ENCODE data around the gene UBE2J2.

UBE2J2 gene

DNA sequence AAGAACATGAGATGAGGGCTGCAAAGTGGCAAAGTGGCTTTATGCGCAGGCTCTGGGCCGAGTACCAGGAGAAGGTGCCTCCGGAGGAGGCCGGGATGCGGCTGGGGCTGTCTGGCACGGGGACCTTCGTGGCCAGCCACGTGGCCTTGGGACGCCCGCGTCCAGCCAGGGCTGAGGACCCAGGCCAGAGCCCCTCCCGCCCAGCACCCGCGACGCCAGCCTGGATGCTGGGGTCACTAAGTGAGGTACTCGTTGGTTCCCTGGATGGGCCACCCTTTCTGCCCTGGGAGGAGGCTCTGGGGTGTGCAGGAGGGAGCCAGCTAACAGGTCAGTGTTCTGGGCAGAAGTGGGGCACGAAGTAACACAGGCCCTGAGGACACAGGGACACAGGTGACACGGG is 19.2 kb upstream of the UBE2J2 start:
- no peak overlapping the region for H3K4me3 ChIP-seq (ENCODE audit: low read depth in 1 of 2, low read length in 2 of 2)
- no peak for DNase-seq
- no peak overlapping the region for H3K27ac ChIP-seq (ENCODE audit: low read length)
- H3K79me2 ChIP-seq (ENCODE audit: insufficient read depth, low read length), result no peaks in the 10 kb centered on the region
- no peak overlapping the region for H3K9ac ChIP-seq (ENCODE audit: low read depth, low read length)
- H3K27me3 ChIP-seq (ENCODE audit: insufficient read depth, low read length, poor library complexity), result no peaks in the 10 kb centered on the region
- no peak overlapping the region for H3K4me2 ChIP-seq (ENCODE audit: insufficient read depth, low read length)
- peaks cover 11% of the 10 kb centered on the region for H4K20me1 ChIP-seq (ENCODE audit: insufficient read depth, low read length)
- no peaks in the 10 kb centered on the region for H3K9me3 ChIP-seq (ENCODE audit: insufficient read depth, low read length, severe bottlenecking)
- no peak for ATAC-seq (ENCODE audit: insufficient read depth, low read depth)
- H3K36me3 ChIP-seq (ENCODE audit: insufficient read depth, low read length), result peaks cover 10% of the 10 kb centered on the region; the same call in 1 of the 2 replicates
- no peak for TF ChIP-seq EZH2 (IDR thresholded peaks at IDR 0.05; ENCODE audit: borderline replicate concordance, low read depth, low read length, severe bottlenecking)
- no peak for TF ChIP-seq CTCF (IDR thresholded peaks at IDR 0.05; ENCODE audit: borderline replicate concordance, extremely low read depth, low read length, poor library complexity, severe bottlenecking)
- no peak overlapping the region for H2AFZ ChIP-seq (ENCODE audit: low read depth, low read length)
- no peaks in the 10 kb centered on the region for H3K4me1 ChIP-seq (ENCODE audit: insufficient read depth, low read length)

DNA sequence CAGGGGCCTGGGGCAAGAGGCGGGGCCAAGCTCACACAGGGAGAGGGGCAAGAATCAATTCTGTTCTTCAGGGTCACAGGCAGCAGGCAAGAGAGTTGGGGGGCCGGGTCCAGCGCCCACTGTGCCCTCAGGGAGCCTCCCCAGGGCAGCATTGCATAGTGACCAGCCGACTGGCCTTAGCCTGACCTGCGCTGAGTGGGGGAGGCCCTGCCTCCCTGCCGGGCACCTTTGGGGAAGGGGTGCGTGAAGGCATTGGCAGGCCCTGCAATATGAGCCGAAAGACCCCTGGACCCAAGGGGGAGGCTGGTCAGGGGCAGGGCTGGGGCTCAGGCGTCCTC is 18.8 kb upstream of the UBE2J2 start:
- Histone ChIP-seq H3K27ac (ENCODE audit: low read length) (no peak overlapping the region), H3K79me2 (ENCODE audit: insufficient read depth, low read length) (no peaks in the 10 kb centered on the region), H3K9me3 (ENCODE audit: insufficient read depth, low read length, severe bottlenecking) (no peaks in the 10 kb centered on the region), H3K36me3 (ENCODE audit: insufficient read depth, low read length) (peaks cover 8% of the 10 kb centered on the region; the same call in 1 of the 2 replicates), H3K4me3 (ENCODE audit: low read depth in 1 of 2, low read length in 2 of 2) (no peak overlapping the region), H3K9ac (ENCODE audit: low read depth, low read length) (no peak overlapping the region), H3K27me3 (ENCODE audit: insufficient read depth, low read length, poor library complexity) (no peaks in the 10 kb centered on the region), H4K20me1 (ENCODE audit: insufficient read depth, low read length) (peaks cover 8% of the 10 kb centered on the region), H3K4me2 (ENCODE audit: insufficient read depth, low read length) (no peak overlapping the region), H2AFZ (ENCODE audit: low read depth, low read length) (no peak overlapping the region), H3K4me1 (ENCODE audit: insufficient read depth, low read length) (no peaks in the 10 kb centered on the region)
- ATAC-seq (ENCODE audit: insufficient read depth, low read depth) (peak; percentile 8; the same call in 1 of the 3 replicates), DNase-seq (no peak)
- no peak for TF ChIP-seq CTCF (IDR thresholded peaks at IDR 0.05; ENCODE audit: borderline replicate concordance, extremely low read depth, low read length, poor library complexity, severe bottlenecking)
- no peak for TF ChIP-seq EZH2 (IDR thresholded peaks at IDR 0.05; ENCODE audit: borderline replicate concordance, low read depth, low read length, severe bottlenecking)

DNA sequence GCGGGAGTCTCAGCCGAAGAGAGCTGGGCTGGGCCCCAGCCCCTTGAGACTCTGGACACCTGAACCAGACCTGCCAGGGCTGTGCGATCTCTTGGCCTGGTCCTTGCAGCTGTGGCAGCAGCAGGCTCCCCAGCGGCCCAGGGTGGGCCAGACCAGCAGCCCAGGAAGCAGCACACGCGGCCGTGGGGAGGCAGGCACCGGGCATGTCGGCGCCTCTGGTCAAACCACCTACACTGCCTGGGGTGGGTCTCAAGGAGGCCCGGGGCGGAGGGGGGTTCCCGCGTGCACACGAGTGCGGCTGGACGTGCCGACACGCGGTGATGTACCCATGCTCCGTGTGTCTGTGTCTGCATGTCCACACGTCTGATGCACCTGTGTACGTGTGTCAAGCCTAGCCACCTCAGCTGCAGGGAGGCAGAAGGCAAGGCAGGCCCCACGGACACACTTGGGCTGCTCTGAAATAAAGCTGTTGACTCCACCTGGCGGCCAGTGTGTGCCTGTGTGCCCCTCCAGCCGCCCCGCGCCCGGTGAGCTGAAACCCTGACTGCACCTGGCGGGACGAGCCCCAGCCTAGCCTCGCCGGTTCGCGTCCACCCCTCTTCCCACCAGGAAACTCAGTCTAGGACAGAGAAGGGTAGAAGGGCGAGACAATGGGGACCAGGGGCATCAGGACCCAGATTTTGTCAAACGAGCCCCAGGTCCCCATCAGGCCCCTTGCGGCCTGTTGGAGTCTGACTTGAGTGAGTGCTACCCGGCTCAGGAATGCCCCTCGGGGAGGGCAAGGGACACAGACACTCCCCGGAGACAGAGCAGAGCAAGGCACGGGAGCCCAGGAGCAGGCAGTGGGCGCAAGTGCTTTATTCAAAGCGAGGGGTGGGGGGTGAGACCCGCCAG is 18.1 kb upstream of the UBE2J2 start:
- Histone ChIP-seq H3K79me2 (ENCODE audit: insufficient read depth, low read length) (no peaks in the 10 kb centered on the region), H3K36me3 (ENCODE audit: insufficient read depth, low read length) (peaks cover 6% of the 10 kb centered on the region; the same call in 1 of the 2 replicates), H3K4me1 (ENCODE audit: insufficient read depth, low read length) (no peaks in the 10 kb centered on the region), H3K9ac (ENCODE audit: low read depth, low read length) (no peak overlapping the region), H2AFZ (ENCODE audit: low read depth, low read length) (no peak overlapping the region), H4K20me1 (ENCODE audit: insufficient read depth, low read length) (peaks cover 6% of the 10 kb centered on the region), H3K27ac (ENCODE audit: low read length) (no peak overlapping the region), H3K27me3 (ENCODE audit: insufficient read depth, low read length, poor library complexity) (no peaks in the 10 kb centered on the region), H3K4me2 (ENCODE audit: insufficient read depth, low read length) (no peak overlapping the region), H3K4me3 (ENCODE audit: low read depth in 1 of 2, low read length in 2 of 2) (no peak overlapping the region), H3K9me3 (ENCODE audit: insufficient read depth, low read length, severe bottlenecking) (no peaks in the 10 kb centered on the region)
- DNase-seq (peak; percentile 47), ATAC-seq (ENCODE audit: insufficient read depth, low read depth) (peak; percentile 68)
- TF ChIP-seq EZH2 (IDR thresholded peaks at IDR 0.05; ENCODE audit: borderline replicate concordance, low read depth, low read length, severe bottlenecking), result no peak
- peak; percentile 47 for TF ChIP-seq CTCF (IDR thresholded peaks at IDR 0.05; ENCODE audit: borderline replicate concordance, extremely low read depth, low read length, poor library complexity, severe bottlenecking)

Measured in DND-41 (cell line).